ENCODE results near the gene MPDZ. TPM values are rescaled to one million over a fixed set of nuclear protein-coding genes. Genes with fewer than 3 reads are reported as not detected.

The MPDZ gene
- total and polyA plus RNA-seq, 2 experiments from 2014 or later, result 33.0 to 43.1 TPM

- Mint-ChIP-seq H3K9me3 (no peaks in the 10 kb centered on the region), H3K27me3 (ENCODE audit: insufficient read depth, low read depth, poor library complexity) (no peaks in the 10 kb centered on the region), H3K4me3 (no peak overlapping the region), H3K36me3 (ENCODE audit: low read depth) (no peaks in the 10 kb centered on the region), H3K27ac (no peak overlapping the region), H3K4me1 (peaks cover 48% of the 10 kb centered on the region)
- Histone ChIP-seq H3K9me2 (ENCODE audit: insufficient read depth) (no peaks in the 10 kb centered on the region), H3F3A (replicated peaks; ENCODE audit: low read depth) (no peaks in the 10 kb centered on the region), H3K27ac (ENCODE audit: low read depth) (no peak overlapping the region), H3K27me3 (ENCODE audit: insufficient read depth) (no peaks in the 10 kb centered on the region), H3K36me3 (ENCODE audit: insufficient read depth) (no peaks in the 10 kb centered on the region), H3K4me2 (no peak overlapping the region), H4K20me1 (replicated peaks; ENCODE audit: insufficient read depth) (peaks cover 24% of the 10 kb centered on the region), H2AFZ (no peak overlapping the region), H3K79me2 (replicated peaks; ENCODE audit: insufficient read depth) (peaks cover 98% of the 10 kb centered on the region), H3K4me3 (no peak overlapping the region), H3K4me1 (ENCODE audit: insufficient read depth) (peaks cover 70% of the 10 kb centered on the region)
- TF ChIP-seq ETS1 (IDR thresholded peaks at IDR 0.05) (no peak), CREB1 (CRISPR knock-in tag; IDR thresholded peaks at IDR 0.05; ENCODE audit: low read depth) (no peak), JUNB (IDR thresholded peaks at IDR 0.05; ENCODE audit: unreplicated experiment) (no peak), EZH2 (IDR thresholded peaks at IDR 0.05; ENCODE audit: low read depth, unreplicated experiment) (no peak), EZH2phosphoT487 (IDR thresholded peaks at IDR 0.05; ENCODE audit: unreplicated experiment) (no peak), ZNF331 (CRISPR knock-in tag; IDR thresholded peaks at IDR 0.05; ENCODE audit: low read depth) (no peak), STAT1 (IDR thresholded peaks at IDR 0.05; ENCODE audit: unreplicated experiment) (no peak), NANOG (IDR thresholded peaks at IDR 0.05; ENCODE audit: borderline replicate concordance) (no peak), POLR2AphosphoS5 (IDR thresholded peaks at IDR 0.05; ENCODE audit: low read depth) (no peak), ZNF114 (CRISPR knock-in tag; IDR thresholded peaks at IDR 0.05) (no peak)
- TF ChIP-seq, protein P1, sequence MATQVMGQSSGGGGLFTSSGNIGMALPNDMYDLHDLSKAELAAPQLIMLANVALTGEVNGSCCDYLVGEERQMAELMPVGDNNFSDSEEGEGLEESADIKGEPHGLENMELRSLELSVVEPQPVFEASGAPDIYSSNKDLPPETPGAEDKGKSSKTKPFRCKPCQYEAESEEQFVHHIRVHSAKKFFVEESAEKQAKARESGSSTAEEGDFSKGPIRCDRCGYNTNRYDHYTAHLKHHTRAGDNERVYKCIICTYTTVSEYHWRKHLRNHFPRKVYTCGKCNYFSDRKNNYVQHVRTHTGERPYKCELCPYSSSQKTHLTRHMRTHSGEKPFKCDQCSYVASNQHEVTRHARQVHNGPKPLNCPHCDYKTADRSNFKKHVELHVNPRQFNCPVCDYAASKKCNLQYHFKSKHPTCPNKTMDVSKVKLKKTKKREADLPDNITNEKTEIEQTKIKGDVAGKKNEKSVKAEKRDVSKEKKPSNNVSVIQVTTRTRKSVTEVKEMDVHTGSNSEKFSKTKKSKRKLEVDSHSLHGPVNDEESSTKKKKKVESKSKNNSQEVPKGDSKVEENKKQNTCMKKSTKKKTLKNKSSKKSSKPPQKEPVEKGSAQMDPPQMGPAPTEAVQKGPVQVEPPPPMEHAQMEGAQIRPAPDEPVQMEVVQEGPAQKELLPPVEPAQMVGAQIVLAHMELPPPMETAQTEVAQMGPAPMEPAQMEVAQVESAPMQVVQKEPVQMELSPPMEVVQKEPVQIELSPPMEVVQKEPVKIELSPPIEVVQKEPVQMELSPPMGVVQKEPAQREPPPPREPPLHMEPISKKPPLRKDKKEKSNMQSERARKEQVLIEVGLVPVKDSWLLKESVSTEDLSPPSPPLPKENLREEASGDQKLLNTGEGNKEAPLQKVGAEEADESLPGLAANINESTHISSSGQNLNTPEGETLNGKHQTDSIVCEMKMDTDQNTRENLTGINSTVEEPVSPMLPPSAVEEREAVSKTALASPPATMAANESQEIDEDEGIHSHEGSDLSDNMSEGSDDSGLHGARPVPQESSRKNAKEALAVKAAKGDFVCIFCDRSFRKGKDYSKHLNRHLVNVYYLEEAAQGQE (IDR thresholded peaks at IDR 0.05; ENCODE audit: unreplicated experiment), result no peak
- TF ChIP-seq, protein P2, sequence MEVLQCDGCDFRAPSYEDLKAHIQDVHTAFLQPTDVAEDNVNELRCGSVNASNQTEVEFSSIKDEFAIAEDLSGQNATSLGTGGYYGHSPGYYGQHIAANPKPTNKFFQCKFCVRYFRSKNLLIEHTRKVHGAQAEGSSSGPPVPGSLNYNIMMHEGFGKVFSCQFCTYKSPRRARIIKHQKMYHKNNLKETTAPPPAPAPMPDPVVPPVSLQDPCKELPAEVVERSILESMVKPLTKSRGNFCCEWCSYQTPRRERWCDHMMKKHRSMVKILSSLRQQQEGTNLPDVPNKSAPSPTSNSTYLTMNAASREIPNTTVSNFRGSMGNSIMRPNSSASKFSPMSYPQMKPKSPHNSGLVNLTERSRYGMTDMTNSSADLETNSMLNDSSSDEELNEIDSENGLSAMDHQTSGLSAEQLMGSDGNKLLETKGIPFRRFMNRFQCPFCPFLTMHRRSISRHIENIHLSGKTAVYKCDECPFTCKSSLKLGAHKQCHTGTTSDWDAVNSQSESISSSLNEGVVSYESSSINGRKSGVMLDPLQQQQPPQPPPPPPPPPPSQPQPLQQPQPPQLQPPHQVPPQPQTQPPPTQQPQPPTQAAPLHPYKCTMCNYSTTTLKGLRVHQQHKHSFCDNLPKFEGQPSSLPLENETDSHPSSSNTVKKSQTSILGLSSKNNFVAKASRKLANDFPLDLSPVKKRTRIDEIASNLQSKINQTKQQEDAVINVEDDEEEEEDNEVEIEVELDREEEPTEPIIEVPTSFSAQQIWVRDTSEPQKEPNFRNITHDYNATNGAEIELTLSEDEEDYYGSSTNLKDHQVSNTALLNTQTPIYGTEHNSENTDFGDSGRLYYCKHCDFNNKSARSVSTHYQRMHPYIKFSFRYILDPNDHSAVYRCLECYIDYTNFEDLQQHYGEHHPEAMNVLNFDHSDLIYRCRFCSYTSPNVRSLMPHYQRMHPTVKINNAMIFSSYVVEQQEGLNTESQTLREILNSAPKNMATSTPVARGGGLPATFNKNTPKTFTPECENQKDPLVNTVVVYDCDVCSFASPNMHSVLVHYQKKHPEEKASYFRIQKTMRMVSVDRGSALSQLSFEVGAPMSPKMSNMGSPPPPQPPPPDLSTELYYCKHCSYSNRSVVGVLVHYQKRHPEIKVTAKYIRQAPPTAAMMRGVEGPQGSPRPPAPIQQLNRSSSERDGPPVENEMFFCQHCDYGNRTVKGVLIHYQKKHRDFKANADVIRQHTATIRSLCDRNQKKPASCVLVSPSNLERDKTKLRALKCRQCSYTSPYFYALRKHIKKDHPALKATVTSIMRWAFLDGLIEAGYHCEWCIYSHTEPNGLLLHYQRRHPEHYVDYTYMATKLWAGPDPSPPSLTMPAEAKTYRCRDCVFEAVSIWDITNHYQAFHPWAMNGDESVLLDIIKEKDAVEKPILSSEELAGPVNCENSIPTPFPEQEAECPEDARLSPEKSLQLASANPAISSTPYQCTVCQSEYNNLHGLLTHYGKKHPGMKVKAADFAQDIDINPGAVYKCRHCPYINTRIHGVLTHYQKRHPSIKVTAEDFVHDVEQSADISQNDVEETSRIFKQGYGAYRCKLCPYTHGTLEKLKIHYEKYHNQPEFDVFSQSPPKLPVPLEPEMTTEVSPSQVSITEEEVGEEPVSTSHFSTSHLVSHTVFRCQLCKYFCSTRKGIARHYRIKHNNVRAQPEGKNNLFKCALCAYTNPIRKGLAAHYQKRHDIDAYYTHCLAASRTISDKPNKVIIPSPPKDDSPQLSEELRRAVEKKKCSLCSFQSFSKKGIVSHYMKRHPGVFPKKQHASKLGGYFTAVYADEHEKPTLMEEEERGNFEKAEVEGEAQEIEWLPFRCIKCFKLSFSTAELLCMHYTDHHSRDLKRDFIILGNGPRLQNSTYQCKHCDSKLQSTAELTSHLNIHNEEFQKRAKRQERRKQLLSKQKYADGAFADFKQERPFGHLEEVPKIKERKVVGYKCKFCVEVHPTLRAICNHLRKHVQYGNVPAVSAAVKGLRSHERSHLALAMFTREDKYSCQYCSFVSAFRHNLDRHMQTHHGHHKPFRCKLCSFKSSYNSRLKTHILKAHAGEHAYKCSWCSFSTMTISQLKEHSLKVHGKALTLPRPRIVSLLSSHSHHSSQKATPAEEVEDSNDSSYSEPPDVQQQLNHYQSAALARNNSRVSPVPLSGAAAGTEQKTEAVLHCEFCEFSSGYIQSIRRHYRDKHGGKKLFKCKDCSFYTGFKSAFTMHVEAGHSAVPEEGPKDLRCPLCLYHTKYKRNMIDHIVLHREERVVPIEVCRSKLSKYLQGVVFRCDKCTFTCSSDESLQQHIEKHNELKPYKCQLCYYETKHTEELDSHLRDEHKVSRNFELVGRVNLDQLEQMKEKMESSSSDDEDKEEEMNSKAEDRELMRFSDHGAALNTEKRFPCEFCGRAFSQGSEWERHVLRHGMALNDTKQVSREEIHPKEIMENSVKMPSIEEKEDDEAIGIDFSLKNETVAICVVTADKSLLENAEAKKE (CRISPR knock-in tag; IDR thresholded peaks at IDR 0.05), result no peak
- TF ChIP-seq, protein P3, sequence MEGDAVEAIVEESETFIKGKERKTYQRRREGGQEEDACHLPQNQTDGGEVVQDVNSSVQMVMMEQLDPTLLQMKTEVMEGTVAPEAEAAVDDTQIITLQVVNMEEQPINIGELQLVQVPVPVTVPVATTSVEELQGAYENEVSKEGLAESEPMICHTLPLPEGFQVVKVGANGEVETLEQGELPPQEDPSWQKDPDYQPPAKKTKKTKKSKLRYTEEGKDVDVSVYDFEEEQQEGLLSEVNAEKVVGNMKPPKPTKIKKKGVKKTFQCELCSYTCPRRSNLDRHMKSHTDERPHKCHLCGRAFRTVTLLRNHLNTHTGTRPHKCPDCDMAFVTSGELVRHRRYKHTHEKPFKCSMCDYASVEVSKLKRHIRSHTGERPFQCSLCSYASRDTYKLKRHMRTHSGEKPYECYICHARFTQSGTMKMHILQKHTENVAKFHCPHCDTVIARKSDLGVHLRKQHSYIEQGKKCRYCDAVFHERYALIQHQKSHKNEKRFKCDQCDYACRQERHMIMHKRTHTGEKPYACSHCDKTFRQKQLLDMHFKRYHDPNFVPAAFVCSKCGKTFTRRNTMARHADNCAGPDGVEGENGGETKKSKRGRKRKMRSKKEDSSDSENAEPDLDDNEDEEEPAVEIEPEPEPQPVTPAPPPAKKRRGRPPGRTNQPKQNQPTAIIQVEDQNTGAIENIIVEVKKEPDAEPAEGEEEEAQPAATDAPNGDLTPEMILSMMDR (conservative IDR thresholded peaks at IDR 0.05; ENCODE audit: low read depth in 2 of 2), result no peak
- no peak for DNase-seq (ENCODE audit: low spot score)
- ATAC-seq, result no peak
Observed at GRCh38 chr9:13268469-13268868, 11.0 kb downstream of the MPDZ start.

Data from GM23338 (cell line).